Measurements from ENCODE around the gene TNRC6B. TPM values are rescaled to one million over a fixed set of nuclear protein-coding genes. Genes with fewer than 3 reads are reported as not detected.

TNRC6B gene
- total RNA-seq, 4 donors from 2014 or later, result 34.5 to 57.0 (median 45.4) TPM

- no peak for DNase-seq (ENCODE audit: extremely low spot score)
- TF ChIP-seq CTCF (IDR thresholded peaks at IDR 0.05) (no peak), EP300 (IDR thresholded peaks at IDR 0.05) (no peak), POLR2A (IDR thresholded peaks at IDR 0.05; ENCODE audit: low read depth) (no peak), POLR2AphosphoS5 (IDR thresholded peaks at IDR 0.05) (no peak)
- H3K27ac ChIP-seq (replicated peaks in 1 of 4), result no peak overlapping the region
- peaks cover 79 to 93% (median 89%) of the 10 kb centered on the region in 4 donors for H3K36me3 ChIP-seq
- no peaks in the 10 kb centered on the region for H3K9me3 ChIP-seq
- no peak overlapping the region for H3K4me3 ChIP-seq
- H3K27me3 ChIP-seq, result no peaks in the 10 kb centered on the region
- intact Hi-C loops (cut with DNase I), result no loop called here
- 86% methylated on average over 1 of the region's 1 CpG for WGBS
- H3K4me1 ChIP-seq, result no peaks in the 10 kb centered on the region
Measured at GRCh38 chr22:40364431-40364830, 186.7 kb downstream of the TNRC6B start.

- intact Hi-C loops (cut with DNase I), result no loop called here
- TF ChIP-seq EP300 (IDR thresholded peaks at IDR 0.05) (no peak), POLR2A (IDR thresholded peaks at IDR 0.05; ENCODE audit: low read depth) (no peak), CTCF (IDR thresholded peaks at IDR 0.05) (no peak), POLR2AphosphoS5 (IDR thresholded peaks at IDR 0.05) (no peak)
Measured at GRCh38 chr22:40366068-40366467, 188.3 kb downstream of the TNRC6B start.

GRCh38 chr22:40367342-40367741, 189.6 kb downstream of the TNRC6B start:
- peaks cover 50 to 64% (median 60%) of the 10 kb centered on the region in 4 donors for H3K36me3 ChIP-seq
- H3K4me3 ChIP-seq, result no peak overlapping the region
- intact Hi-C loops (cut with DNase I), result no loop called here
- no peak overlapping the region for H3K27ac ChIP-seq (replicated peaks in 1 of 4)
- TF ChIP-seq POLR2A (IDR thresholded peaks at IDR 0.05; ENCODE audit: low read depth) (no peak), POLR2AphosphoS5 (IDR thresholded peaks at IDR 0.05) (no peak), EP300 (IDR thresholded peaks at IDR 0.05) (no peak), CTCF (IDR thresholded peaks at IDR 0.05) (no peak)
- peaks cover 0 to 19% (median 12%) of the 10 kb centered on the region in 4 donors for H3K4me1 ChIP-seq
- WGBS, result 79% methylated on average over 6 of the region's 6 CpGs
- no peak for DNase-seq (ENCODE audit: extremely low spot score)
- no peaks in the 10 kb centered on the region for H3K27me3 ChIP-seq
- no peaks in the 10 kb centered on the region for H3K9me3 ChIP-seq

More at GRCh38 chr22:40366068-40366467, 188.3 kb downstream of the TNRC6B start:
- Histone ChIP-seq H3K4me3 (no peak overlapping the region), H3K27ac (replicated peaks in 1 of 4) (no peak overlapping the region), H3K4me1 (peaks cover 0 to 9% (median 1%) of the 10 kb centered on the region in 4 donors), H3K36me3 (peaks cover 63 to 77% (median 73%) of the 10 kb centered on the region in 4 donors), H3K27me3 (no peaks in the 10 kb centered on the region), H3K9me3 (no peaks in the 10 kb centered on the region)
- no peak for DNase-seq (ENCODE audit: extremely low spot score)
- 94% methylated on average over 2 of the region's 2 CpGs for WGBS

- WGBS, result 84% methylated on average over 6 of the region's 6 CpGs
- intact Hi-C loops (cut with DNase I), result no loop called here
- H3K36me3 ChIP-seq, result peaks cover 43 to 58% (median 53%) of the 10 kb centered on the region in 4 donors
Measured at GRCh38 chr22:40368016-40368415, 190.3 kb downstream of the TNRC6B start.

More at GRCh38 chr22:40368016-40368415, 190.3 kb downstream of the TNRC6B start:
- Histone ChIP-seq H3K4me3 (no peak overlapping the region), H3K27me3 (no peaks in the 10 kb centered on the region), H3K27ac (replicated peaks in 1 of 4) (no peak overlapping the region), H3K4me1 (peaks cover 0 to 25% (median 19%) of the 10 kb centered on the region in 4 donors), H3K9me3 (no peaks in the 10 kb centered on the region)
- no peak for TF ChIP-seq EP300 (IDR thresholded peaks at IDR 0.05)
- no peak for TF ChIP-seq POLR2AphosphoS5 (IDR thresholded peaks at IDR 0.05)
- no peak for TF ChIP-seq CTCF (IDR thresholded peaks at IDR 0.05)
- TF ChIP-seq POLR2A (IDR thresholded peaks at IDR 0.05; ENCODE audit: low read depth), result no peak
- no peak for DNase-seq (ENCODE audit: extremely low spot score)
